Gastroesophageal sphincter (tissue), 4 donors: ENCODE results near the gene CHRM4. TPM values are rescaled to one million over a fixed set of nuclear protein-coding genes. Genes with fewer than 3 reads are reported as not detected.

Source experiments
- ATAC-seq: fragments of 150-250 bp; one replicate; pipeline ENCODE4 v1.9.1; 2016; ENCODE audit warnings: mild to moderate bottlenecking, moderate library complexity
- H3K27ac ChIP-seq, 4 donors: fragments of 200-600 bp; sonication (generic) in 3 of 4; 1 replicate in 3 of 4; 2 replicates in 1 of 4; pipeline ENCODE4 v1.5.1; 2016 to 2019
- H3K27me3 ChIP-seq: fragments of 200-600 bp; sonication (generic); one replicate; pipeline ENCODE4 v1.5.1; 2019
- H3K36me3 ChIP-seq, 2 donors: fragments of 200-600 bp; sonication (generic); one replicate each; pipeline ENCODE4 v1.5.1; 2019; ENCODE audit warnings: control low read depth in 1 of 2
- H3K4me1 ChIP-seq, 3 donors: fragments of 200-600 bp; sonication (generic); 1 replicate in 2 of 3; 2 replicates in 1 of 3; pipeline ENCODE4 v1.5.1; 2016 to 2019; ENCODE audit warnings: control low read depth in 2 of 3
- H3K4me3 ChIP-seq, 2 donors: fragments of 200-600 bp; sonication (generic); one replicate each; pipeline ENCODE4 v1.5.1; 2019; ENCODE audit warnings: mild to moderate bottlenecking in 1 of 2, moderate library complexity in 1 of 2
- H3K9me3 ChIP-seq, 3 donors: fragments of 200-600 bp; sonication (generic); one replicate each; pipeline ENCODE4 v1.5.1; 2017 to 2019; ENCODE audit warnings: control low read depth in 2 of 3
- CTCF ChIP-seq, 4 experiments: fragments of 200-600 bp in 2 of 4; fragments of 450-650 bp in 2 of 4; sonication (generic) in 1 of 4; IDR thresholded peaks; one replicate each; pipeline ENCODE4 v1.5.1; 2017 to 2019; ENCODE audit warnings: antibody characterized with exemption in 4 of 4, mild to moderate bottlenecking in 2 of 4, moderate library complexity in 2 of 4
- EP300 ChIP-seq: sonication (generic); formaldehyde crosslinking; IDR thresholded peaks from one replicate; pipeline ENCODE4 v1.6.1; 2017; ENCODE audit warnings: antibody characterized with exemption, mild to moderate bottlenecking
- POLR2A ChIP-seq, 2 donors: fragments of 450-650 bp; IDR thresholded peaks; one replicate each; pipeline ENCODE4 v1.6.1; 2017; ENCODE audit warnings: antibody characterized with exemption in 2 of 2, mild to moderate bottlenecking in 2 of 2, moderate library complexity in 1 of 2
- POLR2AphosphoS5 ChIP-seq: sonication (generic); formaldehyde crosslinking; IDR thresholded peaks from one replicate; pipeline ENCODE4 v1.6.1; 2017; ENCODE audit warnings: antibody characterized with exemption
- WGBS, 2 donors: methylation state at CpG; one replicate each; pipeline ENCODE4 v1.1.5; 2018; ENCODE audit warnings: low coverage in 1 of 2; 5-methylcytosine and 5-hydroxymethylcytosine counted together
- total RNA-seq, 4 donors: library from RNA; depleted of rRNA; stranded (reverse); fragments of >200 nt; gene quantifications; one replicate each; pipeline ENCODE4 v1.1.0, GENCODE V29; 2016

The CHRM4 gene
- total RNA-seq: 1 to 10 TPM in 1 of 4 donors, under 1 TPM in 2, not detected in 1; 0.27 to 1.3 (median 0.69) TPM

- Histone ChIP-seq H3K4me1 (peaks cover 0 to 45% (median 31%) of the 10 kb centered on the region in 3 donors), H3K9me3 (no peaks in the 10 kb centered on the region), H3K36me3 (peaks cover 0 to 11% of the 10 kb centered on the region in 2 donors), H3K4me3 (peak within 1 kb of the TSS in 1 of 2 donors; percentile 42), H3K27ac (no peak within 1 kb of the TSS), H3K27me3 (peaks cover 65% of the 10 kb centered on the region)
- TF ChIP-seq POLR2AphosphoS5: no peak
- peak in 1 of 4 experiments; percentile 24 for TF ChIP-seq CTCF (IDR thresholded peaks at IDR 0.05)
- no peak for ATAC-seq
- no CpG with 5 or more reads among the region's 123 CpGs for WGBS, 2 donors
Measured at GRCh38 chr11:46391578-46392420, at the start of gene CHRM4. Gene CHRM4, minus strand, starts transcription at chr11:46391776. Its CDS starts 5,219 bp downstream, at chr11:46386557.

DNA sequence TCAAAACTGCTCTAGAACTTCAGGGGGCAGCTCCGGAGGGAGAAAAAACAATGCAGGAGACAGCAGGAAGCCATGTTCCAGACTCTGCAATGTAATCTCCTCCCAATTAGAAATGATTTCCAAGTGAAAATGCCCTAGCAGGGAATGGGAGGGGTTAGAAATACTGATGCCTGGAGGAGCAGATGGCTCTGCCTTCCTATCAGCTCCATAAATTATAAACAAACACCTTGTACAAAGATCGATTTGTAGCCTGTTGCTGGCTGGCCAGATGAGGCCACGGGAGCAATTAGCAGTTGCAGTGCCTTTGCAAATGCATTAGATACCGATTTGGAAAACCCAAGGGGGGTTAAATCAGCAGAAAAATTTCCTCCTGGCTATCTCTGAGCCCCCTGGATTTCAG lies 46.6 kb upstream of the CHRM4 start:
- Histone ChIP-seq H3K9me3 (no peaks in the 10 kb centered on the region), H3K36me3 (peaks cover 0 to 54% of the 10 kb centered on the region in 2 donors), H3K27ac (no peak overlapping the region), H3K27me3 (no peaks in the 10 kb centered on the region), H3K4me1 (peaks cover 0 to 10% (median 0%) of the 10 kb centered on the region in 3 donors), H3K4me3 (no peak overlapping the region)
- no peak for ATAC-seq
- TF ChIP-seq POLR2A (IDR thresholded peaks at IDR 0.05) (no peak), CTCF (IDR thresholded peaks at IDR 0.05) (no peak), POLR2AphosphoS5 (no peak), EP300 (no peak)
- WGBS, 2 donors: 42 to 57% methylated on average over 1 to 4 of the region's 4 CpGs

- Histone ChIP-seq H3K4me1 (peaks cover 0 to 10% (median 0%) of the 10 kb centered on the region in 3 donors), H3K4me3 (no peak overlapping the region), H3K36me3 (peaks cover 0 to 54% of the 10 kb centered on the region in 2 donors), H3K27me3 (no peaks in the 10 kb centered on the region), H3K9me3 (no peaks in the 10 kb centered on the region), H3K27ac (no peak overlapping the region)
- no peak for ATAC-seq
- WGBS, 2 donors: 62 to 70% methylated on average over 5 to 6 of the region's 6 CpGs
- TF ChIP-seq POLR2AphosphoS5 (no peak), EP300 (no peak), CTCF (IDR thresholded peaks at IDR 0.05) (no peak), POLR2A (IDR thresholded peaks at IDR 0.05) (no peak)
Measured at GRCh38 chr11:46437122-46437689, 45.6 kb upstream of the CHRM4 start.

DNA sequence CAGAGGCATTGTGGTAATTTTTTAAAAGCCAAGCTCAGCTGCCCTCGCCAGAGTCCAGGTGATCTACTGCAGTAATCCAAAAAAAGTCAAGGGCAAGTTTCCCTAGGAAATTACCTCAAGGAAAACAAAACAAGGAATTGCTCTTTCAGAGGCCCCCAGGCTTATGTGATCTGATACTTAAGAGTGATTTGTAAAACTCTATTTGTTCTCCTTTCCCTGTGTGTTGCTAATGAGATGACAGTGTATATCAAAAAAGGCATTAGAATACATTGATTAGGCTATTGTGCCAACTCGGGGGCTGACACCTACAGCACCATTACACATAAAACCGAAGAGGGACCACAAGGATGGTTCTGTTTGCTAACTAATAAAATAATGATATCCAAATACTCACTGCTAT lies 44.5 kb upstream of the CHRM4 start:
- peaks cover 2 to 54% of the 10 kb centered on the region in 2 donors for H3K36me3 ChIP-seq
- no peaks in the 10 kb centered on the region for H3K9me3 ChIP-seq
- no peak for TF ChIP-seq CTCF (IDR thresholded peaks at IDR 0.05)
- WGBS, 2 donors: 66 to 72% methylated on average over 3 of the region's 3 CpGs
- no peak for ATAC-seq
- H3K4me3 ChIP-seq: no peak overlapping the region
- H3K27ac ChIP-seq: no peak overlapping the region
- peaks cover 0 to 10% (median 0%) of the 10 kb centered on the region in 3 donors for H3K4me1 ChIP-seq
- H3K27me3 ChIP-seq: no peaks in the 10 kb centered on the region

GRCh38 chr11:46435679-46436078 lies 44.1 kb upstream of the CHRM4 start:
- 38% methylated on average over 3 of the region's 3 CpGs; no CpG with 5 or more reads in 1 of the 2 donors for WGBS, 2 donors
- Histone ChIP-seq H3K27ac (no peak overlapping the region), H3K4me3 (no peak overlapping the region), H3K36me3 (peaks cover 2 to 56% of the 10 kb centered on the region in 2 donors), H3K4me1 (peaks cover 0 to 10% (median 0%) of the 10 kb centered on the region in 3 donors), H3K27me3 (no peaks in the 10 kb centered on the region), H3K9me3 (no peaks in the 10 kb centered on the region)
- no peak for ATAC-seq
- TF ChIP-seq EP300: no peak
- no peak for TF ChIP-seq CTCF (IDR thresholded peaks at IDR 0.05)
- no peak for TF ChIP-seq POLR2A (IDR thresholded peaks at IDR 0.05)
- TF ChIP-seq POLR2AphosphoS5: no peak
